Lower lobe of right lung (tissue), 2 donors: ENCODE measurements around the gene UHRF2. TPM values are rescaled to one million over a fixed set of nuclear protein-coding genes. Genes with fewer than 3 reads are reported as not detected.
"Not testable (repeated sequence)": the region's sequence is repeated elsewhere in the genome, so short reads cannot be mapped to it uniquely, and the experiment has no call there.

Experiments
- ATAC-seq, 2 donors: fragments of 200-7000 bp; cut with Tn5 transposase; one replicate each; pipeline ENCODE4 v1.9.1; 2020 to 2022; ENCODE audit warnings: mild to moderate bottlenecking in 2 of 2, moderate library complexity in 2 of 2
- DNase-seq: peaks from one replicate; pipeline ENCODE4 v3.0.0-alpha.2; 2020
- H3K27ac ChIP-seq: fragments of 200-600 bp; one replicate; pipeline ENCODE4 v1.8.0; 2022
- H3K27me3 ChIP-seq: fragments of 200-600 bp; one replicate; pipeline ENCODE4 v1.8.0; 2022; ENCODE audit warnings: low read depth
- H3K36me3 ChIP-seq: fragments of 200-600 bp; one replicate; pipeline ENCODE4 v1.8.0; 2022; ENCODE audit warnings: mild to moderate bottlenecking
- H3K4me1 ChIP-seq: fragments of 200-600 bp; one replicate; pipeline ENCODE4 v1.8.0; 2022
- H3K4me3 ChIP-seq: fragments of 200-600 bp; one replicate; pipeline ENCODE4 v1.8.0; 2022; ENCODE audit warnings: mild to moderate bottlenecking
- H3K9me3 ChIP-seq: fragments of 200-600 bp; one replicate; pipeline ENCODE4 v1.8.0; 2022
- intact Hi-C: fragments of 100-400 bp; cut with DNase I; formaldehyde crosslinking; loops from one replicate; pipeline ENCODE4 v1.11.0; 2022
- long read RNA-seq: library from polyadenylated mRNA; unstranded; transcript quantifications from one replicate; pipeline ENCODE4 v2.0.0, GENCODE V29; 2021
- total RNA-seq: library from RNA; stranded (reverse); fragmentation: NEBNext Ultra II Directional; extraction: Animal tissue kit (Norgen Biotek cat#: 25700); gene quantifications from one replicate; pipeline ENCODE4 v1.2.1, GENCODE V29; 2021
- TF ChIP-seq, protein P1 (sequence below): fragments of 200-600 bp; IDR thresholded peaks from one replicate; pipeline ENCODE4 v1.8.0; 2022; ENCODE audit warnings: antibody characterized with exemption, mild to moderate bottlenecking
- donor health status: DM: no; HTN: yes; CAD: no; lungs with severe emphysema.

UHRF2 gene, protein sequence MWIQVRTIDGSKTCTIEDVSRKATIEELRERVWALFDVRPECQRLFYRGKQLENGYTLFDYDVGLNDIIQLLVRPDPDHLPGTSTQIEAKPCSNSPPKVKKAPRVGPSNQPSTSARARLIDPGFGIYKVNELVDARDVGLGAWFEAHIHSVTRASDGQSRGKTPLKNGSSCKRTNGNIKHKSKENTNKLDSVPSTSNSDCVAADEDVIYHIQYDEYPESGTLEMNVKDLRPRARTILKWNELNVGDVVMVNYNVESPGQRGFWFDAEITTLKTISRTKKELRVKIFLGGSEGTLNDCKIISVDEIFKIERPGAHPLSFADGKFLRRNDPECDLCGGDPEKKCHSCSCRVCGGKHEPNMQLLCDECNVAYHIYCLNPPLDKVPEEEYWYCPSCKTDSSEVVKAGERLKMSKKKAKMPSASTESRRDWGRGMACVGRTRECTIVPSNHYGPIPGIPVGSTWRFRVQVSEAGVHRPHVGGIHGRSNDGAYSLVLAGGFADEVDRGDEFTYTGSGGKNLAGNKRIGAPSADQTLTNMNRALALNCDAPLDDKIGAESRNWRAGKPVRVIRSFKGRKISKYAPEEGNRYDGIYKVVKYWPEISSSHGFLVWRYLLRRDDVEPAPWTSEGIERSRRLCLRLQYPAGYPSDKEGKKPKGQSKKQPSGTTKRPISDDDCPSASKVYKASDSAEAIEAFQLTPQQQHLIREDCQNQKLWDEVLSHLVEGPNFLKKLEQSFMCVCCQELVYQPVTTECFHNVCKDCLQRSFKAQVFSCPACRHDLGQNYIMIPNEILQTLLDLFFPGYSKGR
- total RNA-seq, result 43.8 TPM
- long read RNA-seq, partial matches to known transcripts, result 4 of 11 reads
- long read RNA-seq, other reads (novel, unspliced or antisense), result 2 of 11 reads

DNA sequence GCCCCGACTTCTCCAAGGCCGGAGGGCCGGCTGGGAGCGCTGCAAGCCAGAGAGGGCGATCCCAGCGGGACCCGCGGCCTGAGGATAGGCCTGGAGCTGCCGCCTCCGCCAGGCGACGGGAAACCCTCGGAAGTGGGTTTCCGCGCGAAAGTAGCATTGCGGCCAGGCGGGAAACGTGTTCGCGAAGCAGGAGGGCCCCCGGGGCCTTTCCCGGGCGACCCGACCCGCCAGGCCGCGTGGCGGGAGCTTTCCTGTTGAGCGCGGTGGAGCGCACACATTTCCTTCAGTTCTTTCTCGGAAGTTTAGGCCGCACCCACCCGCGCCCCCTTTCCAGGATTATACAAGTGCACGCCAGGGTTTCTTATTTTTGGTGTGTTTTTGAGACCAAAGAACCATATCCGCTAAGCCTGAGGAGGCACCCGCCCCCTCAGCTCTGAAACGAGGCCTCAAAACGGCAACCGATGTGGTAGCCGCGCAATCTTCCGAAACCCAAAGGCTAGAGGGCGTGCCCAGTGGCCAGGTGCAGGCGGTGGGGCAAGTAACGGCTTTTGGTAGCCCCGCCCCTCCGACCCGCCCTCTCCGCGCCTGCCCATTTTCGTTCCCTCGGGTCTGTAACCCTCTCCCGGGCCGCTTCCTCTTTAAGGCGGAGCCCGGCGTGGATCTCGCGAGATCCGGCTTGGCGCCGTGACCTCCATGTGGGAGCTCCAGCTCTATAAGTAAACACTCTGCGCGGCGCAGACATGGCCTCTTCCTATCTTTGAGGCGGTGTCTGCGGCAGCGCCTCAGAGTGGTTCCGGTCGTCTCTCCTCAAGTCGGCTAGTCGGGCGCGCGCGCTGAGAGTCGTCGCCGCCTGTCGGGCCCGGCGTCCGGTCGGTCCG is at the start of gene UHRF2:
TSS of gene UHRF2 (plus strand) at position 713 of the 878 bp plus-strand sequence. CDS start 292 bp downstream, outside the sequence.
- Histone ChIP-seq H3K4me1 (peaks cover 27% of the 10 kb centered on the region), H3K27ac (peak within 1 kb of the TSS; percentile 90), H3K36me3 (no peaks in the 10 kb centered on the region), H3K27me3 (no peaks in the 10 kb centered on the region), H3K4me3 (peak within 1 kb of the TSS; percentile 97), H3K9me3 (no peaks in the 10 kb centered on the region)
- ATAC-seq (peak; percentile 98), DNase-seq (peak; percentile 100)
- intact Hi-C loops, result no loop called here
- TF ChIP-seq, protein P1, sequence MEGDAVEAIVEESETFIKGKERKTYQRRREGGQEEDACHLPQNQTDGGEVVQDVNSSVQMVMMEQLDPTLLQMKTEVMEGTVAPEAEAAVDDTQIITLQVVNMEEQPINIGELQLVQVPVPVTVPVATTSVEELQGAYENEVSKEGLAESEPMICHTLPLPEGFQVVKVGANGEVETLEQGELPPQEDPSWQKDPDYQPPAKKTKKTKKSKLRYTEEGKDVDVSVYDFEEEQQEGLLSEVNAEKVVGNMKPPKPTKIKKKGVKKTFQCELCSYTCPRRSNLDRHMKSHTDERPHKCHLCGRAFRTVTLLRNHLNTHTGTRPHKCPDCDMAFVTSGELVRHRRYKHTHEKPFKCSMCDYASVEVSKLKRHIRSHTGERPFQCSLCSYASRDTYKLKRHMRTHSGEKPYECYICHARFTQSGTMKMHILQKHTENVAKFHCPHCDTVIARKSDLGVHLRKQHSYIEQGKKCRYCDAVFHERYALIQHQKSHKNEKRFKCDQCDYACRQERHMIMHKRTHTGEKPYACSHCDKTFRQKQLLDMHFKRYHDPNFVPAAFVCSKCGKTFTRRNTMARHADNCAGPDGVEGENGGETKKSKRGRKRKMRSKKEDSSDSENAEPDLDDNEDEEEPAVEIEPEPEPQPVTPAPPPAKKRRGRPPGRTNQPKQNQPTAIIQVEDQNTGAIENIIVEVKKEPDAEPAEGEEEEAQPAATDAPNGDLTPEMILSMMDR, result peak; percentile 5

DNA sequence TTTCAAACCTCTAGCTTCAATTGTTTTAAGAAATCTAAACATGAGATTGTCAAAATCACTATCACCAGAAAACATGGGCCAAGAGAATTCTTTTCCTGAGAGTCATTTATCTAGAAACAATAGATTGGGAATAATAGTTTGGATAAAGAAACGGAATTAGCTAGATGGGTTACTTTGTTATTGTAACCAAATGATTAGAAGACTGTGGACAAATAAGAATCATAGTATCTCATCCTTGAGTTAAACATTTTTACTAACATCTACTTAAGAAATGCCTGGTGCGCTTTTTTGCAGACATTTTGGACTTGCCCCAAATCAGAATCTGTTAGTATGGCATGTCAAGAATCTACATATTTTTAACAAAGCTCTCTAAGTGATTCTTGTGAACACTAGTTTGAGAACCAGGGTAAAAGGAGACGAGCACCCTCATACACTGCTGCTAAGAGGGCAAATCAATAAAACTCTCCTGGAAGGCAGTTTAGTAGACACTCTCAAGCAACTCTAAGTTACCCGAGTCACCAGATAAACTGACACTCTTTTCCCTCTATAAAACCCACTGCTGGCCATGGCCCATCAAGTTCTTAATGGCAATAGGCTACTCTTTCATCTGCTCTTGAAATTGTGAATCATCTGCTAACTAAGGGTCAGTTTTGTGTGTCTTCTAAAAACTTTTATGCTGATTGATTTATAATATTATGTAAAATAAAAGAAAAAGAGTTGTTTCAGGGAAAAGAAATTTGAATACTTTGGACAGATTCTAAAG is 45.7 kb upstream of the UHRF2 start:
- H3K4me3 ChIP-seq, result no peak overlapping the region
- intact Hi-C loops, result no loop called here
- ATAC-seq (no peak), DNase-seq (no peak)
- TF ChIP-seq, protein P1, result no peak
- no peak overlapping the region for H3K27ac ChIP-seq
- H3K27me3 ChIP-seq, result no peaks in the 10 kb centered on the region
- no peaks in the 10 kb centered on the region for H3K36me3 ChIP-seq
- no peaks in the 10 kb centered on the region for H3K9me3 ChIP-seq
- no peaks in the 10 kb centered on the region for H3K4me1 ChIP-seq

DNA sequence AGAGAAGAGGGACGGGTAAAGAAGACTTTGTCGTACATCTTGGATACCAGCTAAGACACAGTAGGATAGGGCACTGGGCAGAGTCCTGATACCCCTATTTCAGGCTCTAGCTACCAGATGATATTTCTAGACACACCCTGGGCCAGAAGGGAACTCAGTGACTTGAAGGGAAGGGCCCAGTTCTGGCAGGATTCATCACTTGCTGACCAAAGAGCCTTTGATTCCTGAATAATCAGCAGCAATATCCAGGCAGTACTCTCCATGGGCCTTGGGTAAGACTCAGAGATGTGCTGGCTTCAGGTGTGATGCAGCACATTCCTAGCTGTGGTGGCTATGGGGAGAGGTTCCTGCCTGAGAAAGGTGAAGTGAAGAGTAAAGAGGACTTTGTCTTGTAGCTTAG is 44.2 kb upstream of the UHRF2 start:
- Histone ChIP-seq H3K27ac (no peak overlapping the region), H3K36me3 (no peaks in the 10 kb centered on the region), H3K4me3 (no peak overlapping the region), H3K4me1 (no peaks in the 10 kb centered on the region), H3K9me3 (no peaks in the 10 kb centered on the region), H3K27me3 (no peaks in the 10 kb centered on the region)
- TF ChIP-seq, protein P1, result no peak
- DNase-seq (no peak), ATAC-seq (no peak)
- intact Hi-C loops, result no loop called here

DNA sequence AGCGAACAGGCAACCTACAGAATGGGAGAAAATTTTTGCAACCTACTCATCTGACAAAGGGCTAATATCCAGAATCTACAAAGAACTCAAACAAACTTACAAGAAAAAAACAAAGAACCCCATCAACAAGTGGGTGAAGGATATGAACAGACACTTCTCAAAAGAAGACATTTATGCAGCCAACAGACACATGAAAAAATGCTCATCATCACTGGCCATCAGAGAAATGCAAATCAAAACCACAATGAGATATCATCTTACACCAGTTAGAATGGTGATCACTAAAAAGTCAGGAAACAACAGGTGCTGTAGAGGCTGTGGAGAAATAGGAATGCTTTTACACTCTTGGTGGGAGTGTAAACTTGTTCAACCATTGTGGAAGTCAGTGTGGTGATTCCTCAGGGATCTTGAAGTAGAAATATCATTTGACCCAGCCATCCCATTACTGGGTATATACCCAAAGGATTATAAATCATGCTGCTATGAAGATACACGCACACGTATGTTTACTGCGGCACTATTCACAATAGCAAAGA is 31.5 kb upstream of the UHRF2 start:
- H3K36me3 ChIP-seq, H3K4me1 ChIP-seq, H3K9me3 ChIP-seq, DNase-seq, H3K27ac ChIP-seq, H3K4me3 ChIP-seq, ATAC-seq, intact Hi-C loops, H3K27me3 ChIP-seq: not testable (repeated sequence)

DNA sequence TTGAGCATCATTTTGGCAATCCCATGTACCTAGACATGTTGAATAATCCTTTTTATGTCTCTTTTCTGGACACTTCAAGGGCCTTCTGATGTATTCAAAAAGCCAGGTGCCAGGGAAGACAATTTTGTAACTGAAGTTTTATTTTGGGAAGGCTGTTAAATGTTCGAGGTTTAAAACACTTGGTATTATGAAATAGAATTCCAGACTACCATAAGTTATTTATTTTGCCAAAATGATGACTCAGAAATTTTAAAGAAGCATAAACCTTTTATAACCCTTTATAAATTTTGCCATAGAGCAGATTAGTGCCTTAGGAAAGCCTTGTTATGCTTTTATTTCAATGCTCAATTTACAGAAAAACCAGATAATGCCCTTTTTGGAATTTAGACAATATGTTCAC is 30.3 kb upstream of the UHRF2 start:
- no peaks in the 10 kb centered on the region for H3K36me3 ChIP-seq
- no peak for DNase-seq
- intact Hi-C loops, result no loop called here
- ATAC-seq, result no peak
- no peak overlapping the region for H3K4me3 ChIP-seq
- TF ChIP-seq, protein P1, result no peak
- no peak overlapping the region for H3K27ac ChIP-seq
- no peaks in the 10 kb centered on the region for H3K4me1 ChIP-seq
- H3K27me3 ChIP-seq, result no peaks in the 10 kb centered on the region
- no peaks in the 10 kb centered on the region for H3K9me3 ChIP-seq
